Trophoblast cell (in vitro differentiated cells and primary cell): Measurements from ENCODE around the gene DMRT2.

Experiments
- DNase-seq, 2 donors: peaks; one replicate each; pipeline ENCODE4 v3.0.0-alpha.2; 2016
- H2AFZ ChIP-seq: 2 replicates; pipeline ENCODE4 v1.6.1; 2013; ENCODE audit warnings: low read length, moderate library complexity, mild to moderate bottlenecking; ENCODE audit not compliant: insufficient read depth, poor library complexity
- H2AK5ac ChIP-seq: 2 replicates; pipeline ENCODE4 v1.6.1; 2013; ENCODE audit warnings: mild to moderate bottlenecking, low read length
- H2BK120ac ChIP-seq: 2 replicates; pipeline ENCODE4 v1.6.1; 2013; ENCODE audit warnings: low read length, mild to moderate bottlenecking, moderate library complexity; ENCODE audit not compliant: insufficient read depth, poor library complexity
- H2BK12ac ChIP-seq: 2 replicates; pipeline ENCODE4 v1.6.1; 2013; ENCODE audit warnings: mild to moderate bottlenecking, low read length, moderate library complexity
- H2BK5ac ChIP-seq: 2 replicates; pipeline ENCODE4 v1.6.1; 2013; ENCODE audit warnings: low read length, low read depth, moderate library complexity, mild to moderate bottlenecking; ENCODE audit not compliant: poor library complexity
- H3K14ac ChIP-seq: 2 replicates; pipeline ENCODE4 v1.6.1; 2013; ENCODE audit warnings: mild to moderate bottlenecking, low read length
- H3K18ac ChIP-seq: 2 replicates; pipeline ENCODE4 v1.6.1; 2013; ENCODE audit warnings: mild to moderate bottlenecking, low read length
- H3K23ac ChIP-seq: 2 replicates; pipeline ENCODE4 v1.6.1; 2013; ENCODE audit warnings: low read length
- H3K27ac ChIP-seq: 2 replicates; pipeline ENCODE4 v1.5.1; 2013; ENCODE audit warnings: low read depth, mild to moderate bottlenecking, inconsistent platforms, low read length, moderate library complexity
- H3K27me3 ChIP-seq: 2 replicates; pipeline ENCODE4 v1.6.1; 2013; ENCODE audit warnings: inconsistent platforms, mild to moderate bottlenecking, low read length, moderate library complexity; ENCODE audit not compliant: insufficient read depth
- H3K36me3 ChIP-seq, 2 experiments: 1 replicate in 1 of 2; 2 replicates in 1 of 2; pipeline ENCODE4 v1.6.1; 2013; ENCODE audit warnings: low read length in 2 of 2, mild to moderate bottlenecking in 2 of 2, moderate library complexity in 1 of 2; ENCODE audit not compliant: insufficient read depth in 2 of 2, control insufficient read depth in 1 of 2
- H3K4ac ChIP-seq: 2 replicates; pipeline ENCODE4 v1.6.1; 2013; ENCODE audit warnings: low read depth, mild to moderate bottlenecking, low read length, moderate library complexity
- H3K4me1 ChIP-seq, 2 experiments: 1 replicate in 1 of 2; 2 replicates in 1 of 2; pipeline ENCODE4 v1.6.1; 2013; ENCODE audit warnings: low read length in 2 of 2, mild to moderate bottlenecking in 2 of 2, moderate library complexity in 1 of 2; ENCODE audit not compliant: insufficient read depth in 2 of 2, control insufficient read depth in 1 of 2
- H3K4me2 ChIP-seq: 2 replicates; pipeline ENCODE4 v1.6.1; 2013; ENCODE audit warnings: inconsistent platforms, mild to moderate bottlenecking, low read length, moderate library complexity
- H3K4me3 ChIP-seq: 2 replicates; pipeline ENCODE4 v1.5.1; 2013; ENCODE audit warnings: mild to moderate bottlenecking, low read depth, low read length, inconsistent platforms
- H3K79me1 ChIP-seq: one replicate; pipeline ENCODE4 v1.6.1; 2013; ENCODE audit warnings: low read length
- H3K79me2 ChIP-seq: 2 replicates; pipeline ENCODE4 v1.6.1; 2013; ENCODE audit warnings: low read length, mild to moderate bottlenecking; ENCODE audit not compliant: control insufficient read depth, insufficient read depth, poor library complexity
- H3K9ac ChIP-seq: 2 replicates; pipeline ENCODE4 v1.6.1; 2013; ENCODE audit warnings: mild to moderate bottlenecking, low read length
- H3K9me3 ChIP-seq: 2 replicates; pipeline ENCODE4 v1.6.1; 2013; ENCODE audit warnings: low read depth, mild to moderate bottlenecking, control low read depth, inconsistent platforms, low read length; ENCODE audit not compliant: insufficient read depth
- H4K12ac ChIP-seq: 2 replicates; pipeline ENCODE4 v1.6.1; 2013; ENCODE audit warnings: low read depth, mild to moderate bottlenecking, low read length, moderate library complexity
- H4K8ac ChIP-seq: 2 replicates; pipeline ENCODE4 v1.6.1; 2013; ENCODE audit warnings: low read depth, mild to moderate bottlenecking, low read length, moderate library complexity
- H4K91ac ChIP-seq: one replicate; pipeline ENCODE4 v1.6.1; 2013; ENCODE audit warnings: low read depth, mild to moderate bottlenecking, low read length, moderate library complexity
- WGBS: extraction: QIAGEN DNeasy Blood & Tissue Kit; methylation state at CpG from one replicate; pipeline ENCODE4 v1.1.7; 2013; ENCODE audit warnings: missing lambda C conversion rate; ENCODE audit not compliant: insufficient read length, insufficient coverage; ENCODE audit errors: extremely low coverage; 5-methylcytosine and 5-hydroxymethylcytosine counted together

The DMRT2 gene

DNA sequence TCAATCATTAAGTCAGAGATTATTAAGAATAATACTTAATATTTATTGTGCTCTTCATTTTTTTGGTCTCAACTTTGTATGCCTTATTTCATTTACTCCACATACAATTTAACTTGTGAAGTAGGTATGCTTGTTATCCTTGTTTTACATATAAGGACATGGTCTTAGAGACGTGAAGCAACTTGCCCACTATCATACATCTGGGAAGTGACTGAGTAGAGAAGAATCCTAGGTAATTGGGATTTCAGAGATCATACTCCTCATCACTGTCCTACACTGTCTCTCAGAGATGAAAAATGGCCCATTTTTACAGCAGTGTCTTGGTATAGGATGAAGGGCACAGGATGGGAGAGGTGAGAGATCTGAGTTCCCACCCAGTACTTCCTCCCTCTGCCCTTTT lies 23.3 kb downstream of the DMRT2 start:
- no peaks in the 10 kb centered on the region for H3K79me2 ChIP-seq
- H3K9ac ChIP-seq: no peak overlapping the region
- no peak overlapping the region for H3K27ac ChIP-seq
- H3K14ac ChIP-seq: no peak overlapping the region
- H2BK120ac ChIP-seq: no peak overlapping the region
- H4K12ac ChIP-seq: no peak overlapping the region
- no peak overlapping the region for H3K23ac ChIP-seq
- no peak overlapping the region for H4K8ac ChIP-seq
- H2BK5ac ChIP-seq: no peak overlapping the region
- H3K18ac ChIP-seq: no peak overlapping the region
- H3K4me3 ChIP-seq: no peak overlapping the region
- DNase-seq: no peak
- no peak overlapping the region for H3K4me2 ChIP-seq
- H2AK5ac ChIP-seq: no peak overlapping the region
- no peaks in the 10 kb centered on the region for H3K9me3 ChIP-seq
- H3K27me3 ChIP-seq: no peaks in the 10 kb centered on the region
- H3K36me3 ChIP-seq: no peaks in the 10 kb centered on the region
- no peak overlapping the region for H2BK12ac ChIP-seq
- H4K91ac ChIP-seq: no peak overlapping the region
- no CpG with 5 or more reads among the region's 1 CpG for WGBS
- H3K79me1 ChIP-seq: no peaks in the 10 kb centered on the region
- no peak overlapping the region for H2AFZ ChIP-seq
- H3K4me1 ChIP-seq: no peaks in the 10 kb centered on the region
- H3K4ac ChIP-seq: no peak overlapping the region

- no peak overlapping the region for H3K4me2 ChIP-seq
- no peak overlapping the region for H2AK5ac ChIP-seq
- no peak overlapping the region for H2BK5ac ChIP-seq
- H3K4ac ChIP-seq: no peak overlapping the region
- no peak overlapping the region for H3K9ac ChIP-seq
- H4K12ac ChIP-seq: no peak overlapping the region
- no peak overlapping the region for H2BK120ac ChIP-seq
- H3K9me3 ChIP-seq: no peaks in the 10 kb centered on the region
- no peak overlapping the region for H3K23ac ChIP-seq
- H3K4me3 ChIP-seq: no peak overlapping the region
- H4K8ac ChIP-seq: no peak overlapping the region
- no peak overlapping the region for H3K18ac ChIP-seq
- H3K14ac ChIP-seq: no peak overlapping the region
- no peaks in the 10 kb centered on the region for H3K27me3 ChIP-seq
- no peak overlapping the region for H4K91ac ChIP-seq
- WGBS: no CpG with 5 or more reads among the region's 2 CpGs
- no peak overlapping the region for H2AFZ ChIP-seq
- no peak overlapping the region for H2BK12ac ChIP-seq
- no peaks in the 10 kb centered on the region for H3K36me3 ChIP-seq
- no peak overlapping the region for H3K27ac ChIP-seq
- H3K79me1 ChIP-seq: no peaks in the 10 kb centered on the region
- H3K79me2 ChIP-seq: no peaks in the 10 kb centered on the region
- H3K4me1 ChIP-seq: no peaks in the 10 kb centered on the region
- no peak for DNase-seq
These were observed 27.5 kb downstream of the DMRT2 start for GRCh38 chr9:1077616-1078015.

DNA sequence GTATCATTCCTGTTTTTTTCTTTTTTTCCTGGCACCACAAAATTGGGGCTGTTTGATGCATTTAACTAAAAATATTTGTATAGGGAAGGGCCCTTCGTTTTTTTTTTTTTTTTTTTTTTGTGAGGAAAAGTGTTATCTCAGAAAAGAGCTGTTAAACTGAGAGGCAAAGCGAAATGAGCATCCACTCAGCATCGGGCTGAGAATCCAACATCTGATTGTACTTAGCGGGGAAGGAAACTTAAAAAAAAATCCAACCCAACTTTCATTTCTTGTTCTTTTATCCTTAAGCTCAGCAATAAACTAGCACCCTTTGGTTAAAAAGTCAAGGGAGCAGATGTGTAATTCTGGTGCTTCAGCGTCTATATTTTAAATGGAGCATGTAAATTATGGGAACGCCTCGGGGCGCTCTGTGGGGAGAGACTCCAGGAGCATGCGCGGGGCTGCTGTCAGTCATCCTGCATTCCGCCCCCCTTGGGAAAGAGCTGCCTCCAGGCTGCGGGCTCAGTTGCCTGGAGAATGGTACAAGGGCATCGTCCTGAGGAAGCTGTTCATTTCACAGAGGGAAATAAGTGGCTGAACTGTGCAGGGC lies 33.3 kb downstream of the DMRT2 start:
- no peak overlapping the region for H3K4me3 ChIP-seq
- no peak overlapping the region for H4K91ac ChIP-seq
- H4K12ac ChIP-seq: no peak overlapping the region
- no peak overlapping the region for H2BK12ac ChIP-seq
- no peak overlapping the region for H3K23ac ChIP-seq
- H3K4me1 ChIP-seq: no peaks in the 10 kb centered on the region
- WGBS: no CpG with 5 or more reads among the region's 13 CpGs
- no peak overlapping the region for H4K8ac ChIP-seq
- no peaks in the 10 kb centered on the region for H3K79me2 ChIP-seq
- H3K27me3 ChIP-seq: no peaks in the 10 kb centered on the region
- H3K4me2 ChIP-seq: no peak overlapping the region
- H3K18ac ChIP-seq: no peak overlapping the region
- no peak overlapping the region for H2AFZ ChIP-seq
- no peak overlapping the region for H2AK5ac ChIP-seq
- DNase-seq: peak in 1 of 2 donors; percentile 13
- peaks cover 1% of the 10 kb centered on the region for H3K9me3 ChIP-seq
- no peak overlapping the region for H2BK5ac ChIP-seq
- H2BK120ac ChIP-seq: no peak overlapping the region
- no peak overlapping the region for H3K4ac ChIP-seq
- H3K14ac ChIP-seq: no peak overlapping the region
- no peak overlapping the region for H3K9ac ChIP-seq
- H3K27ac ChIP-seq: no peak overlapping the region
- no peaks in the 10 kb centered on the region for H3K36me3 ChIP-seq
- no peaks in the 10 kb centered on the region for H3K79me1 ChIP-seq

- Histone ChIP-seq H2BK12ac (no peak overlapping the region), H3K4ac (no peak overlapping the region), H3K79me1 (no peaks in the 10 kb centered on the region), H3K9ac (no peak overlapping the region), H3K27me3 (no peaks in the 10 kb centered on the region), H3K4me3 (no peak overlapping the region), H3K9me3 (peaks cover 1% of the 10 kb centered on the region), H3K36me3 (no peaks in the 10 kb centered on the region), H2BK5ac (no peak overlapping the region), H2AFZ (no peak overlapping the region), H3K23ac (no peak overlapping the region), H3K14ac (no peak overlapping the region), H4K8ac (no peak overlapping the region), H2AK5ac (no peak overlapping the region), H3K79me2 (no peaks in the 10 kb centered on the region), H3K27ac (no peak overlapping the region), H4K91ac (no peak overlapping the region), H3K4me2 (no peak overlapping the region), H4K12ac (no peak overlapping the region), H2BK120ac (no peak overlapping the region), H3K18ac (no peak overlapping the region), H3K4me1 (no peaks in the 10 kb centered on the region)
- no CpG with 5 or more reads among the region's 4 CpGs for WGBS
- no peak for DNase-seq
These were observed 34.9 kb downstream of the DMRT2 start for GRCh38 chr9:1085086-1085485.
